MM.1S (cell line): ENCODE results near the gene NRXN3.

Source experiments
- DNase-seq: peaks from one replicate; pipeline ENCODE4 v3.0.0-alpha.2; 2015
- H2AFZ ChIP-seq: fragments of 300-600 bp; sonication (generic); 2 replicates; pipeline ENCODE4 v1.6.0; 2016; ENCODE audit warnings: antibody characterized with exemption, low read length
- H3F3A ChIP-seq: fragments of 300-600 bp; sonication (generic); 2 replicates; pipeline ENCODE4 v1.6.1; 2016; ENCODE audit warnings: mild to moderate bottlenecking, antibody characterized with exemption, low read length, moderate library complexity, mixed read lengths; ENCODE audit not compliant: insufficient read depth
- H3K27ac ChIP-seq: fragments of 300-600 bp; sonication (generic); 2 replicates; pipeline ENCODE4 v1.5.1; 2016; ENCODE audit warnings: mild to moderate bottlenecking, low read length
- H3K27me3 ChIP-seq: fragments of 300-600 bp; sonication (generic); replicated peaks from 2 replicates; pipeline ENCODE4 v1.6.0; 2016; ENCODE audit warnings: low read length; ENCODE audit not compliant: insufficient read depth
- H3K36me3 ChIP-seq: fragments of 300-600 bp; sonication (generic); replicated peaks from 2 replicates; pipeline ENCODE4 v1.6.1; 2016; ENCODE audit warnings: mild to moderate bottlenecking, low read length, mixed read lengths; ENCODE audit not compliant: insufficient read depth
- H3K4me1 ChIP-seq: fragments of 300-600 bp; sonication (generic); 2 replicates; pipeline ENCODE4 v1.6.1; 2016; ENCODE audit warnings: low read length, mixed read lengths
- H3K4me2 ChIP-seq: fragments of 300-600 bp; sonication (generic); 2 replicates; pipeline ENCODE4 v1.6.0; 2016; ENCODE audit warnings: low read depth, low read length
- H3K4me3 ChIP-seq: fragments of 300-600 bp; sonication (generic); 2 replicates; pipeline ENCODE4 v1.5.1; 2016; ENCODE audit warnings: low read length, mixed read lengths
- H3K79me2 ChIP-seq: fragments of 300-600 bp; sonication (generic); 2 replicates; pipeline ENCODE4 v1.6.1; 2016; ENCODE audit warnings: mixed run types, low read length, mixed read lengths
- H3K9ac ChIP-seq: fragments of 300-600 bp; sonication (generic); 2 replicates; pipeline ENCODE4 v1.6.1; 2016; ENCODE audit warnings: low read length, mixed read lengths
- H3K9me2 ChIP-seq: fragments of 300-600 bp; sonication (generic); replicated peaks from 2 replicates; pipeline ENCODE4 v1.6.1; 2016; ENCODE audit warnings: mild to moderate bottlenecking, low read length, mixed read lengths; ENCODE audit not compliant: insufficient read depth
- H3K9me3 ChIP-seq: fragments of 300-600 bp; sonication (generic); replicated peaks from 2 replicates; pipeline ENCODE4 v1.6.1; 2016; ENCODE audit warnings: mild to moderate bottlenecking, low read length, mixed read lengths; ENCODE audit not compliant: insufficient read depth
- H4K20me1 ChIP-seq: fragments of 300-600 bp; sonication (generic); 2 replicates; pipeline ENCODE4 v1.6.1; 2016; ENCODE audit warnings: mild to moderate bottlenecking, low read length, moderate library complexity, mixed read lengths; ENCODE audit not compliant: insufficient read depth
- CTCF ChIP-seq: fragments of 300-600 bp; sonication (generic); IDR thresholded peaks from 2 replicates; pipeline ENCODE4 v1.5.1; 2016; ENCODE audit warnings: antibody characterized with exemption, low read length, mixed read lengths
- EZH2 ChIP-seq: fragments of 300-600 bp; sonication (generic); optimal IDR thresholded peaks from 2 replicates; pipeline ENCODE3; 2017; ENCODE audit warnings: low read depth, mild to moderate bottlenecking, antibody characterized with exemption, low read length, mixed read lengths
- EZH2phosphoT487 ChIP-seq: fragments of 300-600 bp; sonication (generic); IDR thresholded peaks from 2 replicates; pipeline ENCODE4 v1.6.1; 2018; ENCODE audit warnings: antibody characterized with exemption, low read length

Gene NRXN3

GRCh38 chr14:79631276-79631675 is 1461.1 kb downstream of the NRXN3 start:
- Histone ChIP-seq H3K9me3 (no peaks in the 10 kb centered on the region), H3K27me3 (no peaks in the 10 kb centered on the region), H3K27ac (no peak overlapping the region), H3K79me2 (no peaks in the 10 kb centered on the region), H4K20me1 (no peaks in the 10 kb centered on the region), H3K4me1 (no peaks in the 10 kb centered on the region), H3K4me3 (no peak overlapping the region), H3K9ac (no peak overlapping the region), H3K36me3 (no peaks in the 10 kb centered on the region), H3F3A (no peaks in the 10 kb centered on the region), H2AFZ (no peak overlapping the region), H3K4me2 (no peak overlapping the region), H3K9me2 (no peaks in the 10 kb centered on the region)
- TF ChIP-seq CTCF (no peak), EZH2phosphoT487 (no peak), EZH2 (no peak)
- DNase-seq = no peak

- no peaks in the 10 kb centered on the region for H3K9me3 ChIP-seq
Measured at GRCh38 chr14:79638672-79639266, 1468.6 kb downstream of the NRXN3 start.

GRCh38 chr14:79639613-79640012 is 1469.4 kb downstream of the NRXN3 start:
- H3K4me1 ChIP-seq = no peaks in the 10 kb centered on the region
- no peak for TF ChIP-seq EZH2phosphoT487
- no peak for TF ChIP-seq EZH2
- TF ChIP-seq CTCF = no peak
- no peaks in the 10 kb centered on the region for H3F3A ChIP-seq
- H3K4me3 ChIP-seq = no peak overlapping the region
- no peaks in the 10 kb centered on the region for H3K27me3 ChIP-seq
- no peaks in the 10 kb centered on the region for H4K20me1 ChIP-seq
- no peak overlapping the region for H3K4me2 ChIP-seq
- no peak overlapping the region for H2AFZ ChIP-seq
- H3K27ac ChIP-seq = no peak overlapping the region
- H3K9ac ChIP-seq = no peak overlapping the region
- no peaks in the 10 kb centered on the region for H3K9me2 ChIP-seq
- no peaks in the 10 kb centered on the region for H3K79me2 ChIP-seq
- DNase-seq = no peak
- H3K9me3 ChIP-seq = no peaks in the 10 kb centered on the region
- H3K36me3 ChIP-seq = no peaks in the 10 kb centered on the region

More at GRCh38 chr14:79638672-79639266, 1468.6 kb downstream of the NRXN3 start:
- Histone ChIP-seq H3K79me2 (no peaks in the 10 kb centered on the region), H3K4me3 (no peak overlapping the region), H4K20me1 (no peaks in the 10 kb centered on the region), H3K27ac (no peak overlapping the region), H3K4me2 (no peak overlapping the region), H3K9me2 (no peaks in the 10 kb centered on the region), H3F3A (no peaks in the 10 kb centered on the region), H3K9ac (no peak overlapping the region), H3K4me1 (no peaks in the 10 kb centered on the region), H3K27me3 (no peaks in the 10 kb centered on the region), H3K36me3 (no peaks in the 10 kb centered on the region), H2AFZ (no peak overlapping the region)
- no peak for DNase-seq
- TF ChIP-seq EZH2phosphoT487 (no peak), EZH2 (no peak), CTCF (no peak)
